Measurements from ENCODE around the gene SH3RF3.
A peak's percentile ranks its signal among the peaks of the same experiment; 100 is the strongest.
"Not testable (repeated sequence)": the region's sequence is repeated elsewhere in the genome, so short reads cannot be mapped to it uniquely, and the experiment has no call there.

Gene SH3RF3

GRCh38 chr2:109159096-109159495 lies 30.1 kb downstream of the SH3RF3 start:
- DNase-seq = no peak

GRCh38 chr2:109160714-109161440 lies 31.9 kb downstream of the SH3RF3 start:
- DNase-seq = no peak

- not testable (repeated sequence) for DNase-seq
These were observed 33.4 kb downstream of the SH3RF3 start for GRCh38 chr2:109162367-109162766.

GRCh38 chr2:109162999-109163398 lies 34.0 kb downstream of the SH3RF3 start:
- DNase-seq = peak; percentile 87

- DNase-seq = no peak
These were observed 35.3 kb downstream of the SH3RF3 start for GRCh38 chr2:109164311-109164710.

GRCh38 chr2:109164739-109165221 lies 35.8 kb downstream of the SH3RF3 start:
- DNase-seq = peak; percentile 90

GRCh38 chr2:109166811-109167210 lies 37.8 kb downstream of the SH3RF3 start:
- DNase-seq = peak; percentile 80

- DNase-seq = no peak
These were observed 39.1 kb downstream of the SH3RF3 start for GRCh38 chr2:109168086-109168485.

- DNase-seq = no peak
These were observed 39.7 kb downstream of the SH3RF3 start for GRCh38 chr2:109168716-109169115.

- no peak for DNase-seq
These were observed 41.6 kb downstream of the SH3RF3 start for GRCh38 chr2:109170645-109171044.

- peak; percentile 97 for DNase-seq
These were observed 42.7 kb downstream of the SH3RF3 start for GRCh38 chr2:109171444-109172334.

- DNase-seq = no peak
These were observed 43.6 kb downstream of the SH3RF3 start for GRCh38 chr2:109172556-109173105.

GRCh38 chr2:109173311-109174171 lies 44.5 kb downstream of the SH3RF3 start:
- DNase-seq = peak; percentile 89

GRCh38 chr2:109174214-109174613 lies 45.2 kb downstream of the SH3RF3 start:
- no peak for DNase-seq

GRCh38 chr2:109174626-109175349 lies 45.8 kb downstream of the SH3RF3 start:
- no peak for DNase-seq

- DNase-seq = no peak
These were observed 46.3 kb downstream of the SH3RF3 start for GRCh38 chr2:109175350-109175678.

GRCh38 chr2:109176928-109177327 lies 47.9 kb downstream of the SH3RF3 start:
- DNase-seq = no peak

GRCh38 chr2:109177635-109178034 lies 48.6 kb downstream of the SH3RF3 start:
- DNase-seq = no peak

GRCh38 chr2:109178968-109179367 lies 50.0 kb downstream of the SH3RF3 start:
- no peak for DNase-seq

GRCh38 chr2:109180786-109181185 lies 51.8 kb downstream of the SH3RF3 start:
- no peak for DNase-seq

GRCh38 chr2:109182426-109182825 lies 53.4 kb downstream of the SH3RF3 start:
- no peak for DNase-seq

- no peak for DNase-seq
These were observed 54.9 kb downstream of the SH3RF3 start for GRCh38 chr2:109183871-109184270.
